BLaER1 (cell line): ENCODE data around the gene ZNF77.
A peak's percentile ranks its signal among the peaks of the same experiment; 100 is the strongest.
"Not testable (repeated sequence)": the region's sequence is repeated elsewhere in the genome, so short reads cannot be mapped to it uniquely, and the experiment has no call there.

Source experiments
- H3K27ac ChIP-seq: shearing (Covaris generic); formaldehyde crosslinking; 2 replicates; pipeline ENCODE4 v1.8.1; 2022
- H3K27me3 ChIP-seq: shearing (Covaris generic); formaldehyde crosslinking; 2 replicates; pipeline ENCODE4 v1.8.1; 2022
- H3K36me3 ChIP-seq: shearing (Covaris generic); formaldehyde crosslinking; 2 replicates; pipeline ENCODE4 v1.8.1; 2022
- H3K4me1 ChIP-seq: shearing (Covaris generic); formaldehyde crosslinking; 2 replicates; pipeline ENCODE4 v1.8.1; 2022
- H3K4me2 ChIP-seq: shearing (Covaris generic); formaldehyde crosslinking; 2 replicates; pipeline ENCODE4 v1.8.1; 2022
- H3K4me3 ChIP-seq: shearing (Covaris generic); formaldehyde crosslinking; 2 replicates; pipeline ENCODE4 v1.8.1; 2022
- H3K9ac ChIP-seq: shearing (Covaris generic); formaldehyde crosslinking; 2 replicates; pipeline ENCODE4 v1.8.1; 2022
- H3K9me3 ChIP-seq: shearing (Covaris generic); formaldehyde crosslinking; 2 replicates; pipeline ENCODE4 v1.8.1; 2022
- H4K20me1 ChIP-seq: shearing (Covaris generic); formaldehyde crosslinking; 2 replicates; pipeline ENCODE4 v1.8.1; 2022
- Cebpa-rat ChIP-seq: shearing (Covaris generic); IDR thresholded peaks from 2 replicates; pipeline ENCODE4 v1.8.1; 2022

The ZNF77 gene

GRCh38 chr19:2974342-2975041, 29.7 kb upstream of the ZNF77 start:
- Histone ChIP-seq H3K9me3 (no peaks in the 10 kb centered on the region), H3K4me3 (no peak overlapping the region), H3K4me1 (peaks cover 94% of the 10 kb centered on the region), H3K4me2 (peak overlapping the region; percentile 94), H3K27me3 (no peaks in the 10 kb centered on the region), H3K36me3 (no peaks in the 10 kb centered on the region), H3K9ac (peak overlapping the region; percentile 39; the same call in 1 of the 2 replicates), H4K20me1 (no peaks in the 10 kb centered on the region), H3K27ac (peak overlapping the region; percentile 49)
- TF ChIP-seq Cebpa-rat = no peak

- 0 out of 2 replicates have a peak overlapping the region, but pooled peaks have one; percentile 94 for H3K4me2 ChIP-seq
- H4K20me1 ChIP-seq = no peaks in the 10 kb centered on the region
- no peaks in the 10 kb centered on the region for H3K27me3 ChIP-seq
- H3K9ac ChIP-seq = no peak overlapping the region
- H3K4me1 ChIP-seq = peaks cover 95% of the 10 kb centered on the region
- no peaks in the 10 kb centered on the region for H3K36me3 ChIP-seq
- no peak overlapping the region for H3K4me3 ChIP-seq
- no peak overlapping the region for H3K27ac ChIP-seq
- TF ChIP-seq Cebpa-rat = no peak
- no peaks in the 10 kb centered on the region for H3K9me3 ChIP-seq
Measured at GRCh38 chr19:2973229-2973628, 28.5 kb upstream of the ZNF77 start.

- no peak overlapping the region for H3K9ac ChIP-seq
- peaks cover under 1% of the 10 kb centered on the region; the same call in 1 of the 2 replicates for H3K9me3 ChIP-seq
- H3K36me3 ChIP-seq = no peaks in the 10 kb centered on the region
- peaks cover 92% of the 10 kb centered on the region for H3K4me1 ChIP-seq
- H3K27me3 ChIP-seq = no peaks in the 10 kb centered on the region
- TF ChIP-seq Cebpa-rat = no peak
- no peak overlapping the region for H3K4me3 ChIP-seq
- H3K27ac ChIP-seq = no peak overlapping the region
- no peaks in the 10 kb centered on the region for H4K20me1 ChIP-seq
- peak overlapping the region; percentile 67 for H3K4me2 ChIP-seq
Measured at GRCh38 chr19:2970201-2970835, 25.5 kb upstream of the ZNF77 start.

GRCh38 chr19:2969104-2969504, 24.3 kb upstream of the ZNF77 start:
- H3K27ac ChIP-seq = no peak overlapping the region
- peak overlapping the region; percentile 54 for H3K4me2 ChIP-seq
- no peak overlapping the region for H3K4me3 ChIP-seq
- no peak for TF ChIP-seq Cebpa-rat
- peaks cover 5% of the 10 kb centered on the region; the same call in 1 of the 2 replicates for H3K9me3 ChIP-seq
- H3K4me1 ChIP-seq = peaks cover 81% of the 10 kb centered on the region
- no peaks in the 10 kb centered on the region for H3K36me3 ChIP-seq
- no peaks in the 10 kb centered on the region for H3K27me3 ChIP-seq
- H4K20me1 ChIP-seq = no peaks in the 10 kb centered on the region
- H3K9ac ChIP-seq = no peak overlapping the region; the same call in 1 of the 2 replicates

GRCh38 chr19:2967972-2968371, 23.2 kb upstream of the ZNF77 start:
- Histone ChIP-seq H3K36me3 (no peaks in the 10 kb centered on the region), H3K4me2 (0 out of 2 replicates have a peak overlapping the region, but pooled peaks have one; percentile 54), H4K20me1 (no peaks in the 10 kb centered on the region), H3K9me3 (peaks cover 5% of the 10 kb centered on the region; the same call in 1 of the 2 replicates), H3K4me3 (no peak overlapping the region), H3K9ac (no peak overlapping the region), H3K27ac (no peak overlapping the region), H3K27me3 (no peaks in the 10 kb centered on the region), H3K4me1 (peaks cover 78% of the 10 kb centered on the region)
- no peak for TF ChIP-seq Cebpa-rat

- TF ChIP-seq Cebpa-rat = no peak
- H3K4me3 ChIP-seq = no peak overlapping the region
Measured at GRCh38 chr19:2964874-2965273, 20.1 kb upstream of the ZNF77 start.

GRCh38 chr19:2963631-2964030, 18.9 kb upstream of the ZNF77 start:
- H3K4me2 ChIP-seq = peak overlapping the region; percentile 9; the same call in 1 of the 2 replicates
- H3K9me3 ChIP-seq, H3K27ac ChIP-seq, H3K27me3 ChIP-seq, H3K9ac ChIP-seq, H4K20me1 ChIP-seq, H3K4me3 ChIP-seq, H3K36me3 ChIP-seq: not testable (repeated sequence)
- H3K4me1 ChIP-seq = peaks cover 68% of the 10 kb centered on the region

More at GRCh38 chr19:2964874-2965273, 20.1 kb upstream of the ZNF77 start:
- peaks cover 71% of the 10 kb centered on the region for H3K4me1 ChIP-seq
- H3K27me3 ChIP-seq = no peaks in the 10 kb centered on the region
- H4K20me1 ChIP-seq = no peaks in the 10 kb centered on the region
- H3K27ac ChIP-seq = no peak overlapping the region
- H3K4me2 ChIP-seq = no peak overlapping the region
- H3K9me3 ChIP-seq = peaks cover 5% of the 10 kb centered on the region; the same call in 1 of the 2 replicates
- H3K9ac ChIP-seq = no peak overlapping the region
- H3K36me3 ChIP-seq = no peaks in the 10 kb centered on the region

GRCh38 chr19:2963122-2963521, 18.4 kb upstream of the ZNF77 start:
- Histone ChIP-seq H3K9me3 (peaks cover 5% of the 10 kb centered on the region; the same call in 1 of the 2 replicates), H3K4me1 (peaks cover 63% of the 10 kb centered on the region), H3K36me3 (no peaks in the 10 kb centered on the region), H3K4me2 (peak overlapping the region; percentile 72; the same call in 1 of the 2 replicates), H3K4me3 (no peak overlapping the region), H3K27ac (no peak overlapping the region), H3K9ac (no peak overlapping the region), H3K27me3 (no peaks in the 10 kb centered on the region), H4K20me1 (no peaks in the 10 kb centered on the region)
- TF ChIP-seq Cebpa-rat = no peak

- H3K9ac ChIP-seq = no peak overlapping the region
- no peak for TF ChIP-seq Cebpa-rat
- H3K27ac ChIP-seq = no peak overlapping the region
- peak overlapping the region; percentile 41; the same call in 1 of the 2 replicates for H3K4me3 ChIP-seq
- H3K9me3 ChIP-seq = peaks cover 5% of the 10 kb centered on the region; the same call in 1 of the 2 replicates
- no peaks in the 10 kb centered on the region for H3K27me3 ChIP-seq
- peaks cover 54% of the 10 kb centered on the region for H3K4me1 ChIP-seq
- H3K4me2 ChIP-seq = peak overlapping the region; percentile 72
- H3K36me3 ChIP-seq = no peaks in the 10 kb centered on the region
- H4K20me1 ChIP-seq = no peaks in the 10 kb centered on the region
Measured at GRCh38 chr19:2962018-2962670, 17.4 kb upstream of the ZNF77 start.

- TF ChIP-seq Cebpa-rat = no peak
- no peaks in the 10 kb centered on the region for H3K27me3 ChIP-seq
- no peak overlapping the region for H3K4me3 ChIP-seq
- H3K9me3 ChIP-seq = peaks cover 2% of the 10 kb centered on the region; the same call in 1 of the 2 replicates
- H3K4me2 ChIP-seq = peak overlapping the region; percentile 40
- no peaks in the 10 kb centered on the region for H4K20me1 ChIP-seq
- peaks cover 42% of the 10 kb centered on the region for H3K4me1 ChIP-seq
- no peak overlapping the region for H3K27ac ChIP-seq
- no peaks in the 10 kb centered on the region for H3K36me3 ChIP-seq
- no peak overlapping the region for H3K9ac ChIP-seq
Measured at GRCh38 chr19:2960120-2960519, 15.3 kb upstream of the ZNF77 start.
